SJCRH30 (cell line): ENCODE data around the gene PTGER2. TPM values are rescaled to one million over a fixed set of nuclear protein-coding genes. Genes with fewer than 3 reads are reported as not detected.

ENCODE experiments used
- DNase-seq, 2 experiments: peaks; one replicate each; pipeline ENCODE4 v3.0.0-alpha.2; 2015 to 2020
- H3K27ac ChIP-seq: fragments of 250-450 bp; sonication (Bioruptor Pico); 2 replicates; pipeline ENCODE4 v1.5.1; 2020; ENCODE audit warnings: mild to moderate bottlenecking, moderate library complexity
- H3K27me3 ChIP-seq: fragments of 250-450 bp; sonication (Bioruptor Pico); 2 replicates; pipeline ENCODE4 v1.5.1; 2020; ENCODE audit warnings: mild to moderate bottlenecking, moderate library complexity
- H3K36me3 ChIP-seq: fragments of 250-450 bp; sonication (Bioruptor Pico); 2 replicates; pipeline ENCODE4 v1.5.1; 2020; ENCODE audit warnings: mild to moderate bottlenecking, moderate library complexity
- H3K4me1 ChIP-seq: fragments of 250-450 bp; sonication (Bioruptor Pico); 2 replicates; pipeline ENCODE4 v1.5.1; 2020; ENCODE audit warnings: mild to moderate bottlenecking, moderate library complexity
- H3K4me3 ChIP-seq: fragments of 250-450 bp; sonication (Bioruptor Pico); 2 replicates; pipeline ENCODE4 v1.5.1; 2020; ENCODE audit warnings: mild to moderate bottlenecking, moderate library complexity
- H3K9me3 ChIP-seq: fragments of 250-450 bp; sonication (Bioruptor Pico); replicated peaks from 2 replicates; pipeline ENCODE4 v1.5.1; 2020; ENCODE audit warnings: mild to moderate bottlenecking, moderate library complexity
- total RNA-seq: library from RNA; depleted of rRNA; stranded (reverse); fragments of >200 nt; shearing (Covaris generic); gene quantifications from 2 replicates; pipeline ENCODE4 v1.2.3, GENCODE V29; 2014

Gene PTGER2
- total RNA-seq, 1 experiment from 2014 or later: 0.36 TPM

DNA sequence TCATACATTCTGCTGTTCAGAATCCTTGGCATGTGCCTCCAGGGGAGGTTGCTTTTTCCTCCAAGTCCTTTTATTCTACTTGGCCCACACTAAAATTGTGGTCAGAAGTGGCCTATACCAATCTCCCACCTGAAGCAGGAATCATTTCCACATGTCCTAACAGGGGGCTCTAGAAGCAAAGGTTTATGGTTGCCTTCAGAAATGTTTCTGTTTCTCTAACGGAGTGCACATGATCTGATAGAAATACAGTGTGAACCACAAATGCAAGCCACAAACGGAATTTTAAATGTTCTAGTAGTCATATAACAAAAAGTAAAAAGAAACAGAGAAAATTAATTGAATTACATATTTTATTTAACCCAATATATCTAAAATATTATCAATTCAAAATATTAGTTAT is 4.0 kb downstream of the PTGER2 start:
- Histone ChIP-seq H3K27ac (no peak overlapping the region), H3K9me3 (peaks cover 5% of the 10 kb centered on the region), H3K36me3 (no peaks in the 10 kb centered on the region), H3K27me3 (no peaks in the 10 kb centered on the region), H3K4me3 (no peak overlapping the region), H3K4me1 (no peaks in the 10 kb centered on the region)
- DNase-seq: no peak

- Histone ChIP-seq H3K9me3 (peaks cover 5% of the 10 kb centered on the region), H3K4me1 (no peaks in the 10 kb centered on the region), H3K36me3 (no peaks in the 10 kb centered on the region), H3K27ac (no peak overlapping the region), H3K27me3 (no peaks in the 10 kb centered on the region), H3K4me3 (no peak overlapping the region)
- DNase-seq: no peak
Observed at GRCh38 chr14:52318826-52319645, 4.9 kb downstream of the PTGER2 start.

- H3K9me3 ChIP-seq: peaks cover 5% of the 10 kb centered on the region
- no peaks in the 10 kb centered on the region for H3K27me3 ChIP-seq
- no peak overlapping the region for H3K4me3 ChIP-seq
- H3K4me1 ChIP-seq: no peaks in the 10 kb centered on the region
- no peak overlapping the region for H3K27ac ChIP-seq
- H3K36me3 ChIP-seq: no peaks in the 10 kb centered on the region
- DNase-seq: no peak
Observed at GRCh38 chr14:52319919-52320318, 5.8 kb downstream of the PTGER2 start.

DNA sequence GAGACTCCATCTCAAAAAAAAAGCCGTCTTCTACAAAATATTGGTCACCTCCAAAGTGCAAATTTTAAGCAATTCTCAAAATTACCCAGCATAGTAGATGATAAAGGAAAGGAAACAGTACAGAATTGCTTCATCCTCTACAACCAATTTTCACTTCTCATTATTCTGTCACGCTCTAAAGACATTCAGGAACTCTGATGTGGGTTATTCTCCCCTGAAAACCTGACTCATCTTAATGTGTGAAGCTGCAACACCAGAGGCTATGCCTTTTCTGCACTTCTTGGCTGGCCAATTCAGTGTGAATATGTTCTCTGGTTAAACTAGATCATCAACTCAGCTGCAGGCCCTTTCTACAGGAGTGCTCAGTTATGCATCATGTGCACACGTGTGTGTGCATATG is 11.0 kb downstream of the PTGER2 start:
- DNase-seq: no peak
- H3K27me3 ChIP-seq: no peaks in the 10 kb centered on the region
- no peak overlapping the region for H3K4me3 ChIP-seq
- H3K9me3 ChIP-seq: peaks cover 5% of the 10 kb centered on the region
- no peak overlapping the region for H3K27ac ChIP-seq
- H3K36me3 ChIP-seq: no peaks in the 10 kb centered on the region
- H3K4me1 ChIP-seq: no peaks in the 10 kb centered on the region

DNA sequence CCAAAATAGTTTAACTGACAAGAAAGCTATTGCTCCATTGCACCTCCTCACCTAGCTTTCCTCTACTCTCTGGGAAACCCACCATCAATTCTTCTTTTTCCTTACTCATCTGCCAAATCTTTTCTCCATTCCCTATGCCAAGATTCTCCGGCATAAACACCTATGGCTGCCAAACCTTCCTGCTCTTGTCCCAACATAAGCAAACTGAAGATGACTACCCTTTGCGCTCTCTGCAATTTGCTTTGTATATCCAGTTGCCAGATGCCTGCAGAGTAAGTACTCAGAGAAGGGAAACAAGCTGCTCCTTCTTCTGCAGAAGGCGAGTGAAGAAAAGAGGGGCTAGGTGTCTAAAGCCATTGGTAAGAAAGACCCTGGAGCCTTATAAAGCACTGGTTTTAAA is 11.5 kb downstream of the PTGER2 start:
- H3K9me3 ChIP-seq: peaks cover 5% of the 10 kb centered on the region
- no peaks in the 10 kb centered on the region for H3K27me3 ChIP-seq
- no peaks in the 10 kb centered on the region for H3K36me3 ChIP-seq
- no peaks in the 10 kb centered on the region for H3K4me1 ChIP-seq
- no peak overlapping the region for H3K27ac ChIP-seq
- DNase-seq: no peak
- H3K4me3 ChIP-seq: no peak overlapping the region

- Histone ChIP-seq H3K36me3 (no peaks in the 10 kb centered on the region), H3K4me1 (no peaks in the 10 kb centered on the region), H3K27me3 (no peaks in the 10 kb centered on the region), H3K4me3 (no peak overlapping the region), H3K27ac (no peak overlapping the region), H3K9me3 (no peaks in the 10 kb centered on the region)
- no peak for DNase-seq
Observed at GRCh38 chr14:52327374-52328226, 13.5 kb downstream of the PTGER2 start.

DNA sequence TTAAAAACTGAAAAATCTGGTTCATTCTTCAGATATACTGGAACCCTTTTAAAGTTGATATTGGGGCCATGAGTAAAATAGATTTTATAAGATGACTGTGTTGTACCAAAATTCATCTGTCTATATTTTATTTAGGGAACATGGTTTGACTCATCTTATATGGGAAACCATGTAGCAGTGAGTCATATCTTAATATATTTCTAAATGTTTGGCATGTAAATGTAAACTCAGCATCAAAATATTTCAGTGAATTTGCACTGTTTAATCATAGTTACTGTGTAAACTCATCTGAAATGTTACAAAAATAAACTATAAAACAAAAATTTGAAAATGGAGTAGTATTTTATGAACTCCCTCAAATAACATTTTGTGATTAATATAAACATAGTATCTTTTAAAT is 14.2 kb downstream of the PTGER2 start:
- Histone ChIP-seq H3K4me3 (no peak overlapping the region), H3K9me3 (no peaks in the 10 kb centered on the region), H3K4me1 (no peaks in the 10 kb centered on the region), H3K27me3 (no peaks in the 10 kb centered on the region), H3K36me3 (no peaks in the 10 kb centered on the region), H3K27ac (no peak overlapping the region)
- DNase-seq: no peak

DNA sequence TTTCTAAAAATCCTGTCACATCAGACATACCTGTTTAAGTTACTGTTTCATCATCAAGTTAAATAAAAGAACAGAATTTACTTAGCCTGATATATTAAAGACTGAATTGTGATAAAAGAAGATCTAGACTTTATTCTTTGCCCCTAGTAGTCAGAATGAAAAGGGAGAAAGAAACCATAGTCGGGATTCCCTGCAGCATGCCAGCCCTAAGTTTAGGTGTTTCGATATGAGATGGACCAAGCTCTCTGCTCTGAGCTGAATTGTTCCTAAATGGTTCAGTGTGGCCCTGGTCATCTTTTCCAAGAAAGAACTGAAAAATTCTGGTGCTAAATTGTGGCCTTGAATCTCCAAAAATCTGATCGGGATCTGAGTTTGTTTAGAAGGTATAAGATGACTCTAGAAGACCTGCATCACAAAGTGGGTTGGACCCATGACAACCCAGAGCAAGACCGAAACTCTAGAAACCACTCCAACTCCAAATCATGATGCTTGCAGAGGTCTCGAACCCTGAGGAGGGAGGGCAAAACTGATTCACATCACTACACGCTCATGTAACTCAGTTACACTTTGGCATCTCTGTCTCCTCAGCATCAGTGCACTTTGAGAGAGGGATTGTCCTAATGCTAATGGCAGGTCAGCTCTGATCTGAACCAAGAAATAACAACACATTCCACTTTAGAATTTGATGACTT is 15.7 kb downstream of the PTGER2 start:
- Histone ChIP-seq H3K4me3 (no peak overlapping the region), H3K36me3 (no peaks in the 10 kb centered on the region), H3K27ac (no peak overlapping the region), H3K27me3 (no peaks in the 10 kb centered on the region), H3K9me3 (no peaks in the 10 kb centered on the region), H3K4me1 (no peaks in the 10 kb centered on the region)
- DNase-seq: no peak

GRCh38 chr14:52332269-52332668 is 18.2 kb downstream of the PTGER2 start:
- Histone ChIP-seq H3K4me3 (no peak overlapping the region), H3K9me3 (no peaks in the 10 kb centered on the region), H3K4me1 (no peaks in the 10 kb centered on the region), H3K27me3 (no peaks in the 10 kb centered on the region), H3K27ac (no peak overlapping the region), H3K36me3 (no peaks in the 10 kb centered on the region)
- no peak for DNase-seq

DNA sequence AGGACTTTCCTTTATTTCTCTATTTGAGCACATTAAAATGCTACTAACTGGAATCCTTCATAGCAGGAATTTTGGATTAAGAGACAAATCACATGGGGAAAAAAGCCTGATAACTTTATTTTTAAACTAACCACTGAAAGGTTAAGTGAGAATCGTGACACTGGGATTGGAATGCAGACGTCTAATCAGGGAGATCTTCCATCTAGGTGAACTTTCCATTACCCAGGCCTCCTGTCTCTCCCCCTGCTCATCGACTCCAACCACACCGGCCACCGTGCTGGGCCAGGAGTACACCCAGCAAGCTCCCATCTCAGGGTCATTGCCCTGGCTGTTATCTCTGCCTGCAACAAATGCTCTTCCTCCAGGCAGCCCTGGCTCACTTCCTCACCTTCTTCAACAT is 19.0 kb downstream of the PTGER2 start:
- no peak for DNase-seq
- H3K27me3 ChIP-seq: no peaks in the 10 kb centered on the region
- no peaks in the 10 kb centered on the region for H3K36me3 ChIP-seq
- no peak overlapping the region for H3K4me3 ChIP-seq
- no peak overlapping the region for H3K27ac ChIP-seq
- H3K9me3 ChIP-seq: no peaks in the 10 kb centered on the region
- no peaks in the 10 kb centered on the region for H3K4me1 ChIP-seq

GRCh38 chr14:52333823-52334657 is 19.9 kb downstream of the PTGER2 start:
- Histone ChIP-seq H3K36me3 (no peaks in the 10 kb centered on the region), H3K27ac (no peak overlapping the region), H3K4me1 (no peaks in the 10 kb centered on the region), H3K27me3 (no peaks in the 10 kb centered on the region), H3K4me3 (no peak overlapping the region), H3K9me3 (no peaks in the 10 kb centered on the region)
- no peak for DNase-seq

GRCh38 chr14:52336241-52336640 is 22.1 kb downstream of the PTGER2 start:
- H3K27ac ChIP-seq: no peak overlapping the region
- no peaks in the 10 kb centered on the region for H3K9me3 ChIP-seq
- no peaks in the 10 kb centered on the region for H3K4me1 ChIP-seq
- H3K4me3 ChIP-seq: no peak overlapping the region
- no peaks in the 10 kb centered on the region for H3K36me3 ChIP-seq
- H3K27me3 ChIP-seq: no peaks in the 10 kb centered on the region
- no peak for DNase-seq

DNA sequence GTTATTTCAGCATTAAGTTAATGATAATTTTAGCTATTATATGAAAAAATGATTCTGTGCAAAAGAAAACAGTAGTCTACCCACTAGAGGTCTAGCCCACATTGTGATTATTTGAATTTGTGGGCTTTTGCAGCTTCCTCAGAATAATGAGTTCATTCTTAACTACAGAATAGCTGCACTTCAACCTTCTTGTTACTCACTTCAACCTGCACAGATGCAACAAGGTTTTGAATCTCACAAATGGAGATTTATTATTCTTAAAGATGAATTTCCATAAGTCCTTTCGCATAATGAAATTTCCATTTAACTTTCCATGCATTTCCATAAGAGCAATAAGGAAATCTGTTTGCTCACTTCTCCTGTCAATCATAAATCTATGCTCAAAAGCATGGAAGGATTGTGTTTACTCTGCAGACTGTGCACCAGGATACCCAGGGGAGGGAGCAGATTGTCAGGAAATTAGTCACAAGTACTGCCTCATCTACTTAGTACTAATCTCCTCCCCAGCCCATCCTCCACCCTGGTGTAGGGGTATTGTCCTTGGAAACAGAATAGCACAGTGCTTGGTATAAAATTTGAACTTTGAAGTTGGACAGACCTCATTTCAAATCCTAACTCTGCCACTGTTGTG is 24.1 kb downstream of the PTGER2 start:
- H3K9me3 ChIP-seq: no peaks in the 10 kb centered on the region
- H3K27ac ChIP-seq: no peak overlapping the region
- no peaks in the 10 kb centered on the region for H3K27me3 ChIP-seq
- H3K36me3 ChIP-seq: no peaks in the 10 kb centered on the region
- peaks cover 7% of the 10 kb centered on the region for H3K4me1 ChIP-seq
- H3K4me3 ChIP-seq: no peak overlapping the region
- no peak for DNase-seq

DNA sequence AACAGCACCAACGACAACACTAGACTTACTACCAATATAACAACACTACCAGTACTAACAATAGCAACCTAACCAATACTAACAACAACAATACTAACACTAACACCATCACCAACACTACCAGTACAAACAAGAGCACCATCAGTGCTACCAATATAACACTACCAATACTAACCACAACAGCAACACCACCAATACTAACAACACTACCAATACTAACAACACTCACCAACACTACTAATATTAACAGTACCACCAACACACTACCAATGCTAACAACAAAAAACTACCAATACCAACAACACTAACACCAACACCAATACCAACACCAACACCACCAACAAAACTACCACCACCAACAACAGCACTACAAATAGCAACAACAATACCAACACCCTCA is 25.1 kb downstream of the PTGER2 start:
- Histone ChIP-seq H3K27ac (no peak overlapping the region), H3K27me3 (no peaks in the 10 kb centered on the region), H3K4me1 (peaks cover 11% of the 10 kb centered on the region), H3K9me3 (no peaks in the 10 kb centered on the region), H3K36me3 (no peaks in the 10 kb centered on the region), H3K4me3 (no peak overlapping the region)
- DNase-seq: no peak
